HL-60 (cell line): Measurements from ENCODE around the gene MEF2C.

Experiments used
- CTCF ChIP-seq: IDR thresholded peaks from one replicate; pipeline ENCODE4 v1.5.1; 2011; ENCODE audit warnings: low read length, control low read depth, inconsistent platforms; ENCODE audit not compliant: insufficient read depth
- GABPA ChIP-seq: IDR thresholded peaks from 2 replicates; pipeline ENCODE4 v1.6.1; 2012; ENCODE audit warnings: low read depth
- POLR2AphosphoS5 ChIP-seq: IDR thresholded peaks from 2 replicates; pipeline ENCODE4 v1.6.1; 2012; ENCODE audit warnings: low read depth
- TF ChIP-seq, protein P1 (sequence below): IDR thresholded peaks from 2 replicates; pipeline ENCODE4 v1.6.1; 2012; ENCODE audit warnings: low read depth; ENCODE audit not compliant: insufficient replicate concordance

- TF ChIP-seq CTCF, result no peak
- TF ChIP-seq POLR2AphosphoS5, result no peak
- no peak for TF ChIP-seq GABPA
- TF ChIP-seq, protein P1, sequence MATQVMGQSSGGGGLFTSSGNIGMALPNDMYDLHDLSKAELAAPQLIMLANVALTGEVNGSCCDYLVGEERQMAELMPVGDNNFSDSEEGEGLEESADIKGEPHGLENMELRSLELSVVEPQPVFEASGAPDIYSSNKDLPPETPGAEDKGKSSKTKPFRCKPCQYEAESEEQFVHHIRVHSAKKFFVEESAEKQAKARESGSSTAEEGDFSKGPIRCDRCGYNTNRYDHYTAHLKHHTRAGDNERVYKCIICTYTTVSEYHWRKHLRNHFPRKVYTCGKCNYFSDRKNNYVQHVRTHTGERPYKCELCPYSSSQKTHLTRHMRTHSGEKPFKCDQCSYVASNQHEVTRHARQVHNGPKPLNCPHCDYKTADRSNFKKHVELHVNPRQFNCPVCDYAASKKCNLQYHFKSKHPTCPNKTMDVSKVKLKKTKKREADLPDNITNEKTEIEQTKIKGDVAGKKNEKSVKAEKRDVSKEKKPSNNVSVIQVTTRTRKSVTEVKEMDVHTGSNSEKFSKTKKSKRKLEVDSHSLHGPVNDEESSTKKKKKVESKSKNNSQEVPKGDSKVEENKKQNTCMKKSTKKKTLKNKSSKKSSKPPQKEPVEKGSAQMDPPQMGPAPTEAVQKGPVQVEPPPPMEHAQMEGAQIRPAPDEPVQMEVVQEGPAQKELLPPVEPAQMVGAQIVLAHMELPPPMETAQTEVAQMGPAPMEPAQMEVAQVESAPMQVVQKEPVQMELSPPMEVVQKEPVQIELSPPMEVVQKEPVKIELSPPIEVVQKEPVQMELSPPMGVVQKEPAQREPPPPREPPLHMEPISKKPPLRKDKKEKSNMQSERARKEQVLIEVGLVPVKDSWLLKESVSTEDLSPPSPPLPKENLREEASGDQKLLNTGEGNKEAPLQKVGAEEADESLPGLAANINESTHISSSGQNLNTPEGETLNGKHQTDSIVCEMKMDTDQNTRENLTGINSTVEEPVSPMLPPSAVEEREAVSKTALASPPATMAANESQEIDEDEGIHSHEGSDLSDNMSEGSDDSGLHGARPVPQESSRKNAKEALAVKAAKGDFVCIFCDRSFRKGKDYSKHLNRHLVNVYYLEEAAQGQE, result no peak
These were observed 194.6 kb downstream of the MEF2C start for GRCh38 chr5:88688156-88688983.
